Fibroblast of pulmonary artery (primary cell): ENCODE data around the gene LONRF2.

Source experiments
- DNase-seq: peaks from one replicate; pipeline ENCODE4 v3.0.0-alpha.2; 2010; ENCODE audit warnings: low read depth
- H3K4me3 ChIP-seq: replicated peaks from 2 replicates; pipeline ENCODE4 v1.5.1; 2011; ENCODE audit warnings: low read depth, mild to moderate bottlenecking, control low read depth, low read length, moderate library complexity
- CTCF ChIP-seq: IDR thresholded peaks from 2 replicates; pipeline ENCODE4 v1.5.1; 2011; ENCODE audit warnings: mild to moderate bottlenecking, control low read depth, low read length, inconsistent platforms; ENCODE audit errors: missing control alignments

LONRF2 gene

GRCh38 chr2:100230754-100231153 is 91.5 kb downstream of the LONRF2 start:
- TF ChIP-seq CTCF = no peak
- no peak for DNase-seq

GRCh38 chr2:100228967-100229366 is 93.3 kb downstream of the LONRF2 start:
- no peak for DNase-seq
- no peak overlapping the region for H3K4me3 ChIP-seq
- TF ChIP-seq CTCF = no peak

More at GRCh38 chr2:100230754-100231153, 91.5 kb downstream of the LONRF2 start:
- H3K4me3 ChIP-seq = no peak overlapping the region

DNA sequence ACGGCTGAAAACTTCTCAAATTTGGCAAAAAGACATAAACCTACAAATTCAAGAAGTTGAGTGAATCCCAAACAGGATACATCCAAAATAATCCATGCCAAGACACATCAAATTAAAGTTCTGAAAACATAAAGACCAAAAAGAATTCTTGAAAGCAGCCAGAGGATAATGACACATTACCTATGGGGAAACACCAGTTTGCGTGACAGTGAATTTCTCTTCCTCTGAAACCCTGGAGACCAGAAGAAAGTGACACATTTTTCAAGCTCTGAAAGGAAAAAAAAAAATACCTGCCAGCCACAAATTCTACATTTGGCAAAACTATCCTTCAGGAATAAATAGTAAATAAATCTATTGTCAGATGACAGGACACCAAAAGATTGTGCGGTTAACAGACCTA is 93.9 kb downstream of the LONRF2 start:
- no peak overlapping the region for H3K4me3 ChIP-seq
- no peak for DNase-seq
- no peak for TF ChIP-seq CTCF

GRCh38 chr2:100224988-100225710 is 97.2 kb downstream of the LONRF2 start:
- DNase-seq = no peak
- no peak for TF ChIP-seq CTCF
- H3K4me3 ChIP-seq = no peak overlapping the region

DNA sequence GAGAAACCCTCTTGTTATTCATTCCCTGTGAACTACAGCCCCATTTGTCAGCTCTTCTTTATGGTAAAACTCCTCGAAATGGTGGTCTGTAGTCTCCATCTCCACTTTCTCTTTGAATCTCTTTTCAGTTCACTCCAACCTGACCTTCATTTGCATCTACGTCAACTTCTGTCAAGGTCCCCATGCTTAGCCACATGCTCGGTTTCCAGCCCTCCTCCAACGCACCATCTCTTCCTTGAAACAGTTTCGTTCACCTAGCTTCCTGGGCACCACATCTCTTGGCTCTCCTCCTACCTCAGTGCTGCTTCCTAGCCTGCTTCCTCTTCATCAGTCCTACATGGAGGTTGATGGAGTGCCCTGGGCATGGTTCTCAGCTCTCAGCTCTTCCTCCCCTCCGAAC is 98.8 kb downstream of the LONRF2 start:
- no peak overlapping the region for H3K4me3 ChIP-seq
- no peak for DNase-seq
- no peak for TF ChIP-seq CTCF
